ENCODE measurements around the gene SLC35A3. TPM values are rescaled to one million over a fixed set of nuclear protein-coding genes. Genes with fewer than 3 reads are reported as not detected.

The SLC35A3 gene
- total RNA-seq (ENCODE audit: low replicate concordance): 15.0 and 35.8 TPM in 2 replicates

GRCh38 chr1:99969729-99970621 is at the start of gene SLC35A3:
Gene SLC35A3 (plus strand): TSS chr1:99969996. CDS start chr1:99993555, 23,559 bp downstream.
- no peak for TF ChIP-seq CTCF (IDR thresholded peaks at IDR 0.05; ENCODE audit: insufficient read depth, low read length)
- peak; percentile 63 for DNase-seq (ENCODE audit: low read depth)
- peak within 1 kb of the TSS; percentile 94 for H3K4me3 ChIP-seq (ENCODE audit: low read depth, low read length)

GRCh38 chr1:99934801-99935200 is 35.0 kb upstream of the SLC35A3 start:
- no peak overlapping the region for H3K4me3 ChIP-seq (ENCODE audit: low read depth, low read length)
- TF ChIP-seq CTCF (IDR thresholded peaks at IDR 0.05; ENCODE audit: insufficient read depth, low read length): no peak
- no peak for DNase-seq (ENCODE audit: low read depth)

GRCh38 chr1:99935534-99935933 is 34.3 kb upstream of the SLC35A3 start:
- no peak for TF ChIP-seq CTCF (IDR thresholded peaks at IDR 0.05; ENCODE audit: insufficient read depth, low read length)
- no peak for DNase-seq (ENCODE audit: low read depth)
- H3K4me3 ChIP-seq (ENCODE audit: low read depth, low read length): no peak overlapping the region

GRCh38 chr1:99936071-99936470 is 33.7 kb upstream of the SLC35A3 start:
- DNase-seq (ENCODE audit: low read depth): no peak
- H3K4me3 ChIP-seq (ENCODE audit: low read depth, low read length): no peak overlapping the region
- no peak for TF ChIP-seq CTCF (IDR thresholded peaks at IDR 0.05; ENCODE audit: insufficient read depth, low read length)

- TF ChIP-seq CTCF (IDR thresholded peaks at IDR 0.05; ENCODE audit: insufficient read depth, low read length): no peak
- H3K4me3 ChIP-seq (ENCODE audit: low read depth, low read length): no peak overlapping the region
- DNase-seq (ENCODE audit: low read depth): peak; percentile 1
These were observed 27.1 kb upstream of the SLC35A3 start for GRCh38 chr1:99942723-99943122.

GRCh38 chr1:99943223-99943794 is 26.5 kb upstream of the SLC35A3 start:
- no peak for TF ChIP-seq CTCF (IDR thresholded peaks at IDR 0.05; ENCODE audit: insufficient read depth, low read length)
- DNase-seq (ENCODE audit: low read depth): peak; percentile 95
- no peak overlapping the region for H3K4me3 ChIP-seq (ENCODE audit: low read depth, low read length)

Data from fibroblast of the aortic adventitia (primary cell).